AG10803 (cell line): Measurements from ENCODE around the gene GRHPR.
A peak's percentile ranks its signal among the peaks of the same experiment; 100 is the strongest.

Source experiments
- DNase-seq: peaks from one replicate; pipeline ENCODE4 v3.0.0; 2010; ENCODE audit warnings: low read depth
- H3K4me3 ChIP-seq: 2 replicates; pipeline ENCODE4 v1.5.1; 2011; ENCODE audit warnings: mild to moderate bottlenecking, low read length, control low read depth
- TF ChIP-seq, protein P1 (sequence below): conservative IDR thresholded peaks from 2 replicates; pipeline ENCODE4 v1.5.1; 2011; ENCODE audit warnings: mild to moderate bottlenecking, low read length, control low read depth, inconsistent platforms

Gene GRHPR

DNA sequence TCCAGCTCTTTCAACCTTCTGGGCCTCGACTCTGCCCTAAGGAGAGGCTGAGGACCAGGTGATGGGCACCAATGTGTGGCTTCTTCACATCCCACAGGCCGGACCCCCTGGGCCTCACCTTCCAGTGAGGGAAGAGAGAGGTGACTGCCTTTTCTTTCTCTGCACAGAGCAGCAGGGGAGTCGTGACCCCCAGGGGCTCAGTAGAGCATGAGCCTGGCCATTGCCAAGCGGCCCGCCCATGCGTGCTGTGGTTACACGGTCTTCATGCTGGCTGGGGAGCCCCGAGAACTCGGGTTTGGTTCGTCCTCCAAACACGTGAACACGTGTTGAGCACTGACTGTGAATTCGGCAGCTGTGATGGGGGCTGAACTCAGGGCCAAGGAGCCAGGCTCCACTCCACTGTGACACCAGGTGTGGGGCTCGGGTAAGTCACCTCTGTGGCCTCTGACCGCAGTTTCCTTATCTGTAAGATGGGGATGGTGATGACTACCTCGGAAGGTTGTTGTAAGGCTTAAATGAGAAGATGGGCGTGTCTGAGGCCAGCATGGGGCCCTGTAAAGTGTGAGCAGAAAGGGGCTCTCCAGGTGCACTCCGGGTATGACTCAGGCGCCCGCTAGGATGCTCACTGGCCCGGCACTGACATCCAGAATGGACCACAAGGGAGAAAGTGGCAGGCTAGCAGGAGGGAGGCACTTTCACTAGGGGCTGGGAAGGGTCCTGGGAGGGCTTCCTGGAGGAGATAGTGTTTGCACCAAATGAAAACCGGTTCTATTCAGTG lies 13.4 kb upstream of the GRHPR start:
- DNase-seq: no peak
- no peak overlapping the region for H3K4me3 ChIP-seq
- TF ChIP-seq, protein P1, sequence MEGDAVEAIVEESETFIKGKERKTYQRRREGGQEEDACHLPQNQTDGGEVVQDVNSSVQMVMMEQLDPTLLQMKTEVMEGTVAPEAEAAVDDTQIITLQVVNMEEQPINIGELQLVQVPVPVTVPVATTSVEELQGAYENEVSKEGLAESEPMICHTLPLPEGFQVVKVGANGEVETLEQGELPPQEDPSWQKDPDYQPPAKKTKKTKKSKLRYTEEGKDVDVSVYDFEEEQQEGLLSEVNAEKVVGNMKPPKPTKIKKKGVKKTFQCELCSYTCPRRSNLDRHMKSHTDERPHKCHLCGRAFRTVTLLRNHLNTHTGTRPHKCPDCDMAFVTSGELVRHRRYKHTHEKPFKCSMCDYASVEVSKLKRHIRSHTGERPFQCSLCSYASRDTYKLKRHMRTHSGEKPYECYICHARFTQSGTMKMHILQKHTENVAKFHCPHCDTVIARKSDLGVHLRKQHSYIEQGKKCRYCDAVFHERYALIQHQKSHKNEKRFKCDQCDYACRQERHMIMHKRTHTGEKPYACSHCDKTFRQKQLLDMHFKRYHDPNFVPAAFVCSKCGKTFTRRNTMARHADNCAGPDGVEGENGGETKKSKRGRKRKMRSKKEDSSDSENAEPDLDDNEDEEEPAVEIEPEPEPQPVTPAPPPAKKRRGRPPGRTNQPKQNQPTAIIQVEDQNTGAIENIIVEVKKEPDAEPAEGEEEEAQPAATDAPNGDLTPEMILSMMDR: no peak

DNA sequence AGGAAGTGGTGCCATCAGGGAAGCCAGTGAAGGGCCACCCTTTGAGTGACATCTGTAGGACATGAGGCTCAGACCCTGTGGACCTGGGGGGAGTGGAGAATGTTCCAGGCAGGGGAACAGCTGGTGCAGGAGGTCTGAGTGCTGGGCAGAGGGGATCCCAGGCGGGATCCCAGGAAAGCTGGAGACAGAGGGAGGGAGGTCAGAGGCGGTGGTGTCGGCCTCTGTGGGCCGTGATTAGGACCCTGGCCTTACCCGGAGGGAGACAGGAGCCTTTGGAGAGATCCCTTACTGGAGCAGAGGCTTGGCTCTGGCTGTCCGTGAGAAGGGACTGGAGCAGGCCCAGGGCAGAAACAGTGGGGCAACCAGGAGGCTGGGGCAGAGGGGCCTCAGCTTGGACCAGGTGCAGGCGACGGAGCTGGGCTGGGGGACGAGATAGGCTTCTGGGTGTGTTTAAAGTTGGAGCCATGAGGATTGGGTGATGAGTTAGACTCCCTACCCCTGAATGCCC lies 12.1 kb upstream of the GRHPR start:
- no peak for DNase-seq
- no peak overlapping the region for H3K4me3 ChIP-seq
- TF ChIP-seq, protein P1: no peak

DNA sequence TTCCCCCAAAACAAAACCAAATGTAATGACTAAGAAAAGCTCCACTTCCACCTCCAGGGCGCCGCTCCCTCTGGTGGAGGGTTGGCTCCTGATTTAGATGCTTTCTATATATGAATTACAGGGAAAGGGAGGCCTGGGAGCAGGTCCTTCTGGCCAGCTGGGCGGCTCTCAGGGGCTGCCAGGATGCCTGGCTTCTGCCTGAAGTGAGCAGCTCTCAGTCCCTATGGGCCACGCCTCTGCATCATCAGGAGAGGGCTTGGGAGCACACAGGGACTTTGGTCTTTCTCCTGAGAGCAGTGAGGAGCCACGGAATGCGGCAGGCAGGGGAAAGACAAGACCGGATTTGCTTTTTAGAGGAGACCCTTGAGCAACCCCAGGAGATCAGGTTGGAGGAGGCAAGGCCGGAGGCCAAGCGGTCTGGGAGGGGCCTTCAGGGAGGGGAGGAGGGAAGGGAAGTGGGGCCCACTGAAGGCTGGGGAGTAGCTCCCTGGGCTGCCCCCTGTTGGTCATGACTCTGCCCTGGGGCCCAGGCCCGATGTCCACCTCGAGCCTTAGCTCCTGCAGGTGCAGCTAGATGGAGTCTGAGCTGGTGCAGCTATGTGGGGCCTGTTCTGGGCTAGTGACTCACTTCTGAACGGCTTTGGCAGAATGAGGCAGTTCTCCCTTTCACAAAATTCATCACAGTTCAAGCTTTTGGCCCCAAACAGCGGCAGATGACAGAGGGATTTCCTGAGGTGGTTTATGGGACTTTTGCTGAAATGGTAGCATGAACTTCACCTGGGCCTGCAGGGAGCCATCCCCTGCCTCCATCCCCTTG lies 11.3 kb upstream of the GRHPR start:
- H3K4me3 ChIP-seq: no peak overlapping the region
- TF ChIP-seq, protein P1: peak; percentile 46
- DNase-seq: no peak

DNA sequence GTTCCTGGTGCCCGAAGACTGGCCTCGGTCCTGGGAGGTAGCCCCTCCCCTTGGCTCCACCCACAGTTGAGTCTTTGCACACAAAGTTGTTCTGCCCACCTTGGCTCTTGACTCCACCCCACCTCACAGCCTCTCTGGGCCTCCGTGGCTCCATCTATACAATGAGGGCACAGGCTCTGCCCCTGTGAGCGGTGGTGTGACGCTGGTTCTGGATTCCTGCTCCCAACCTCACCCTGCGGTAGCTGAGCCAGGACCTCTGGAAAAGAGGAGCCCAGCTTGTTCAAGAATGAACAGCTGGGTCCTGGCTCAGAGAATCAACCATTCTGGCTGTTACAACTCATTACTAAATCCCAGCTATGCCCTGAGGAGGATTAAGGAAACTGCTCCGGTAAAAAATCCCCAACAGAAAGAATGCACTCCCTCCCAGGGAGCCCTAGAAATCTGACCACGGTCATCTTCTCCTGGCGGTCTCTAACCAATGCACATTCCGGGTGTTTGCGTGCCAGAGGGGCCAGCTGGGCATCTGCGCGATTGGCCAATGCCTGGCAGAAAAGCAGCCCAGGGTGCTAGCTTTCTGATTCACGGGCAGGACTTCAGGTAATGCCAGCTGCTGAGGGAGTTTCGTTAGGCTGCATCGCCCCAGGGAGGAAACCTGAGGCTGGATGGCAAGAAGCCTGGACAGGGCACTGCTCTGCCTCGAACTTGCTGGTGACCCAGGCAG lies 9.9 kb upstream of the GRHPR start:
- DNase-seq: peak; percentile 70
- TF ChIP-seq, protein P1: no peak
- no peak overlapping the region for H3K4me3 ChIP-seq

DNA sequence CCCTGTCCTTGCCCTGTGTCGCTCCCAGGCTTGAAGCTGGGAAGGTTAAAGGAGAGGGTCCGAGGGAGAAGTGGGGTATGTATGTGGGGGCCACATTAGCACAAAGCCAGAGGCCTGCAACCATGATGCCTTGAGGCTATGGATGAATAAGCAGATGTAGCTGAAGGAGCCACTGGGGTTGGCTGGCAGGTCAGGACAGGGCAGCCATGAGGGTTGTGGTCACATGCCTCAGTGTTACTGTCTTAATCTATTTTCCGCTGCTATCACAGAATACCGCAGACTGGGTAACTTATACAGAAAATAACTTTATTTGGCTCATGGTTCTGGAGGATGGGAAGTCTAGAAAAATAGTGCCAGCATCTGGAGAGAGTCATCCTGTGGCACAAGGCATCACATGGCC lies 9.2 kb upstream of the GRHPR start:
- no peak for DNase-seq
- no peak overlapping the region for H3K4me3 ChIP-seq
- TF ChIP-seq, protein P1: no peak

DNA sequence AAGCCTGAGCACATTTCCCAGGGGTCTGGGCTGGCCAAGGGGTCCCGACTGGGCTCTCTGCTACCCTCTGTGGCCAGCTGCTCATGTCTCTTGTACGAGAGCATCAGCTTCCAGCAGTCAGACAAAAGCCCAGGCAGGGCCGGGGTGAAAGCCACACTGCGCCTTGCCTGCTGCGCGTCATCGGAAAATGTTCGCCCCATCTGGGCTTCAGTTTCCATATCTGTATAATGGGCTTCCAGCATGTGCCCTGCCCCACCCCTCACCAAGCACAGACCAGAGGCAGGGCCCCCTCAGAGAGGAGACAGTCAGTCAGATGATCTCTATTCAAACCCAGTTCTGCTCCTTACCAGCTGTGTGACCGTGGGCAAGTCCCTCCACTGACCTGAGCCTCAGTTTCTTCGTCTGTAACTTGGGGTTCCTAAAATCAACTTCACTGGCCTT lies 8.0 kb upstream of the GRHPR start:
- TF ChIP-seq, protein P1: no peak

More for the DNA sequence above, 8.0 kb upstream of the GRHPR start:
- no peak for DNase-seq
- no peak overlapping the region for H3K4me3 ChIP-seq
